Measurements from ENCODE around the gene TMEM91.

DNA sequence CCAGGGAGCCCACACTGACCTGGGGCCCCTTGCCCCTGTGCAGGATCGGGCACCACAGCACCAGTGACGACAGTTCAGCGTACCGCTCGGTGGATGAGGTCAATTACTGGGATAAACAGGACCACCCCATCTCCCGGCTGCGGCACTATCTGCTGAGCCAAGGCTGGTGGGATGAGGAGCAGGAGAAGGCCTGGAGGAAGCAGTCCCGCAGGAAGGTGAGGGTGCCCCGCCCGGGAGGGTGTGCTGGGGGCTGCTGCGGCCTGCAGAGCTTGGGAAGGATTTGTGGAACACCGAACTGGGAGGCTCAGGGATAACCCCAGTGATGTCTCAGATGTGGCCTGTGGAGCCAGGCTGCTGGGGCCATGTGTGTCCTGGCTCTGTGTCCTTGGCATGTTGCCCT, 46.6 kb downstream of the TMEM91 start:
- TF ChIP-seq SMAD1 (CRISPR knock-in tag; IDR thresholded peaks at IDR 0.05; ENCODE audit: borderline replicate concordance, low read depth) (no peak), MAFF (IDR thresholded peaks at IDR 0.05; ENCODE audit: low read depth, low read length) (no peak), MYC (CRISPR knock-in tag; IDR thresholded peaks at IDR 0.05; ENCODE audit: borderline replicate concordance) (no peak), SP1 (IDR thresholded peaks at IDR 0.05) (no peak), SP1 (CRISPR knock-in tag; IDR thresholded peaks at IDR 0.05) (no peak), ZBTB1 (CRISPR knock-in tag; IDR thresholded peaks at IDR 0.05; ENCODE audit: borderline replicate concordance) (no peak), KLF6 (CRISPR knock-in tag; IDR thresholded peaks at IDR 0.05) (no peak), GATAD1 (CRISPR knock-in tag; IDR thresholded peaks at IDR 0.05) (no peak)
- TF ChIP-seq, protein P1, sequence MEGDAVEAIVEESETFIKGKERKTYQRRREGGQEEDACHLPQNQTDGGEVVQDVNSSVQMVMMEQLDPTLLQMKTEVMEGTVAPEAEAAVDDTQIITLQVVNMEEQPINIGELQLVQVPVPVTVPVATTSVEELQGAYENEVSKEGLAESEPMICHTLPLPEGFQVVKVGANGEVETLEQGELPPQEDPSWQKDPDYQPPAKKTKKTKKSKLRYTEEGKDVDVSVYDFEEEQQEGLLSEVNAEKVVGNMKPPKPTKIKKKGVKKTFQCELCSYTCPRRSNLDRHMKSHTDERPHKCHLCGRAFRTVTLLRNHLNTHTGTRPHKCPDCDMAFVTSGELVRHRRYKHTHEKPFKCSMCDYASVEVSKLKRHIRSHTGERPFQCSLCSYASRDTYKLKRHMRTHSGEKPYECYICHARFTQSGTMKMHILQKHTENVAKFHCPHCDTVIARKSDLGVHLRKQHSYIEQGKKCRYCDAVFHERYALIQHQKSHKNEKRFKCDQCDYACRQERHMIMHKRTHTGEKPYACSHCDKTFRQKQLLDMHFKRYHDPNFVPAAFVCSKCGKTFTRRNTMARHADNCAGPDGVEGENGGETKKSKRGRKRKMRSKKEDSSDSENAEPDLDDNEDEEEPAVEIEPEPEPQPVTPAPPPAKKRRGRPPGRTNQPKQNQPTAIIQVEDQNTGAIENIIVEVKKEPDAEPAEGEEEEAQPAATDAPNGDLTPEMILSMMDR (CRISPR knock-in tag; IDR thresholded peaks at IDR 0.05) = no peak
- TF ChIP-seq, protein P2, sequence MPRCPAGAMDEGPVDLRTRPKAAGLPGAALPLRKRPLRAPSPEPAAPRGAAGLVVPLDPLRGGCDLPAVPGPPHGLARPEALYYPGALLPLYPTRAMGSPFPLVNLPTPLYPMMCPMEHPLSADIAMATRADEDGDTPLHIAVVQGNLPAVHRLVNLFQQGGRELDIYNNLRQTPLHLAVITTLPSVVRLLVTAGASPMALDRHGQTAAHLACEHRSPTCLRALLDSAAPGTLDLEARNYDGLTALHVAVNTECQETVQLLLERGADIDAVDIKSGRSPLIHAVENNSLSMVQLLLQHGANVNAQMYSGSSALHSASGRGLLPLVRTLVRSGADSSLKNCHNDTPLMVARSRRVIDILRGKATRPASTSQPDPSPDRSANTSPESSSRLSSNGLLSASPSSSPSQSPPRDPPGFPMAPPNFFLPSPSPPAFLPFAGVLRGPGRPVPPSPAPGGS (CRISPR knock-in tag; IDR thresholded peaks at IDR 0.05) = no peak
- TF ChIP-seq, protein P3, sequence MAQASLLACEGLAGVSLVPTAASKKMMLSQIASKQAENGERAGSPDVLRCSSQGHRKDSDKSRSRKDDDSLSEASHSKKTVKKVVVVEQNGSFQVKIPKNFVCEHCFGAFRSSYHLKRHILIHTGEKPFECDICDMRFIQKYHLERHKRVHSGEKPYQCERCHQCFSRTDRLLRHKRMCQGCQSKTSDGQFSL (CRISPR knock-in tag; IDR thresholded peaks at IDR 0.05) = no peak
- TF ChIP-seq, protein P4, sequence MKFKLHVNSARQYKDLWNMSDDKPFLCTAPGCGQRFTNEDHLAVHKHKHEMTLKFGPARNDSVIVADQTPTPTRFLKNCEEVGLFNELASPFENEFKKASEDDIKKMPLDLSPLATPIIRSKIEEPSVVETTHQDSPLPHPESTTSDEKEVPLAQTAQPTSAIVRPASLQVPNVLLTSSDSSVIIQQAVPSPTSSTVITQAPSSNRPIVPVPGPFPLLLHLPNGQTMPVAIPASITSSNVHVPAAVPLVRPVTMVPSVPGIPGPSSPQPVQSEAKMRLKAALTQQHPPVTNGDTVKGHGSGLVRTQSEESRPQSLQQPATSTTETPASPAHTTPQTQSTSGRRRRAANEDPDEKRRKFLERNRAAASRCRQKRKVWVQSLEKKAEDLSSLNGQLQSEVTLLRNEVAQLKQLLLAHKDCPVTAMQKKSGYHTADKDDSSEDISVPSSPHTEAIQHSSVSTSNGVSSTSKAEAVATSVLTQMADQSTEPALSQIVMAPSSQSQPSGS (CRISPR knock-in tag; IDR thresholded peaks at IDR 0.05) = no peak

All from HepG2 (cell line).